Stomach (tissue), 9 donors: ENCODE measurements around the gene TIMM8B. TPM values are rescaled to one million over a fixed set of nuclear protein-coding genes. Genes with fewer than 3 reads are reported as not detected.

ENCODE experiments used
- DNase-seq, 2 donors: peaks; one replicate each; pipeline versions ENCODE4 v3.0.0 to v3.0.0-alpha.2; 2013 to 2019
- H3K27ac ChIP-seq, 5 donors: fragments of 200-600 bp in 4 of 5; sonication (generic) in 4 of 5; one replicate each; pipeline ENCODE4 v1.5.1; 2013 to 2019; ENCODE audit warnings: mild to moderate bottlenecking in 1 of 5, moderate library complexity in 1 of 5
- H3K27me3 ChIP-seq, 3 donors: fragments of 200-600 bp; sonication (generic); one replicate each; pipeline ENCODE4 v1.5.1; 2017 to 2019; ENCODE audit warnings: mixed run types in 1 of 3
- H3K36me3 ChIP-seq, 4 donors: fragments of 200-600 bp; sonication (generic); 1 replicate in 3 of 4; 2 replicates in 1 of 4; pipeline ENCODE4 v1.5.1; 2016 to 2019
- H3K4me1 ChIP-seq, 4 donors: fragments of 200-600 bp; sonication (generic); one replicate each; pipeline ENCODE4 v1.5.1; 2016 to 2019
- H3K4me3 ChIP-seq, 4 donors: fragments of 200-600 bp; sonication (generic) in 3 of 4; one replicate each; pipeline ENCODE4 v1.5.1; 2016 to 2019; ENCODE audit warnings: mild to moderate bottlenecking in 1 of 4
- H3K9me3 ChIP-seq, 4 donors: fragments of 200-600 bp; sonication (generic); one replicate each; pipeline ENCODE4 v1.5.1; 2016 to 2019
- EP300 ChIP-seq: sonication (generic); formaldehyde crosslinking; IDR thresholded peaks from one replicate; pipeline ENCODE4 v1.6.1; 2017; ENCODE audit warnings: antibody characterized with exemption
- POLR2A ChIP-seq, 4 donors: fragments of 450-650 bp; IDR thresholded peaks; one replicate each; pipeline ENCODE4 v1.6.1; 2016; ENCODE audit warnings: antibody characterized with exemption in 4 of 4, control low read depth in 2 of 4, mild to moderate bottlenecking in 1 of 4, moderate library complexity in 1 of 4
- POLR2AphosphoS5 ChIP-seq, 3 donors: sonication (generic); formaldehyde crosslinking; IDR thresholded peaks; one replicate each; pipeline ENCODE4 v1.6.1; 2016; ENCODE audit warnings: antibody characterized with exemption in 3 of 3
- WGBS, 5 donors: extraction: QIAGEN DNeasy Blood & Tissue Kit in 3 of 5; methylation state at CpG; one replicate each; pipeline versions ENCODE4 v1.1.5 to v1.1.7; 2013 to 2018; 5-methylcytosine and 5-hydroxymethylcytosine counted together
- intact Hi-C: fragments of 100-400 bp; cut with DNase I; formaldehyde crosslinking; loops from one replicate; pipeline ENCODE4 v1.15.1; 2023; ENCODE audit warnings: low total_unique reads
- polyA plus RNA-seq, 3 donors: library from polyadenylated mRNA; stranded (reverse); fragments of 200-250 nt; gene quantifications; one replicate each; pipeline ENCODE4 v1.2.3, GENCODE V29; 2013
- total RNA-seq, 5 donors: library from RNA; depleted of rRNA; stranded (reverse); fragments of >200 nt; gene quantifications; one replicate each; pipeline versions ENCODE4 v1.1.0 to v1.2.3, GENCODE V29; 2014 to 2016
- TF ChIP-seq, protein P1 (sequence below), 7 experiments: fragments of 450-650 bp in 4 of 7; fragments of 200-600 bp in 3 of 7; sonication (generic) in 3 of 7; IDR thresholded peaks; one replicate each; pipeline ENCODE4 v1.5.1; 2016 to 2019; ENCODE audit warnings: antibody characterized with exemption in 7 of 7, control low read depth in 2 of 7, mild to moderate bottlenecking in 1 of 7
- donor health status: healthy with polysubstance abuse.
- donor health status: Bipolar disorder and iron deficiency.
- donor health status: healthy.

Gene TIMM8B
- total and polyA plus RNA-seq, 8 donors = 13.9 to 126 (median 66.0) TPM

DNA sequence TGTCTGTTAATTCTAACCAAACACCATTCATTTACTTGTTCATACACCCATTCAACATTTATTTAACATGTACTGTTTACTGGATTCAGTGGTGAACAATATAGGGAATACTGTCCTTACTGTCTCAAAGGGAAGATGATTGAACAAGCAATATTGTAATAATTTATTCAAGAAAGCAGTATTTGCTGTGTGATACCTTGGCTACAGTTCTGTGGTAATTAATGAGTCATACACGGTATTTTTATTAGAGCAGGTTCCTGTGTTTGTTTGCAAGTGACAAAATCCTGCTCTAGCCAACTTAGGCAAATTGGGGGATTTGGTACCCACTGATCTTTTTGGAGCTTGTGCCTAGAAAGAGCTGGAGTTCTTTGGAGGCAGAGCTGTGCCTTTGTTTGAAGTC is 28.5 kb downstream of the TIMM8B start:
- H3K4me1 ChIP-seq = no peaks in the 10 kb centered on the region
- no peak for DNase-seq
- no peak for TF ChIP-seq POLR2A (IDR thresholded peaks at IDR 0.05)
- no peak for TF ChIP-seq POLR2AphosphoS5 (IDR thresholded peaks at IDR 0.05)
- no peak for TF ChIP-seq EP300
- TF ChIP-seq, protein P1, sequence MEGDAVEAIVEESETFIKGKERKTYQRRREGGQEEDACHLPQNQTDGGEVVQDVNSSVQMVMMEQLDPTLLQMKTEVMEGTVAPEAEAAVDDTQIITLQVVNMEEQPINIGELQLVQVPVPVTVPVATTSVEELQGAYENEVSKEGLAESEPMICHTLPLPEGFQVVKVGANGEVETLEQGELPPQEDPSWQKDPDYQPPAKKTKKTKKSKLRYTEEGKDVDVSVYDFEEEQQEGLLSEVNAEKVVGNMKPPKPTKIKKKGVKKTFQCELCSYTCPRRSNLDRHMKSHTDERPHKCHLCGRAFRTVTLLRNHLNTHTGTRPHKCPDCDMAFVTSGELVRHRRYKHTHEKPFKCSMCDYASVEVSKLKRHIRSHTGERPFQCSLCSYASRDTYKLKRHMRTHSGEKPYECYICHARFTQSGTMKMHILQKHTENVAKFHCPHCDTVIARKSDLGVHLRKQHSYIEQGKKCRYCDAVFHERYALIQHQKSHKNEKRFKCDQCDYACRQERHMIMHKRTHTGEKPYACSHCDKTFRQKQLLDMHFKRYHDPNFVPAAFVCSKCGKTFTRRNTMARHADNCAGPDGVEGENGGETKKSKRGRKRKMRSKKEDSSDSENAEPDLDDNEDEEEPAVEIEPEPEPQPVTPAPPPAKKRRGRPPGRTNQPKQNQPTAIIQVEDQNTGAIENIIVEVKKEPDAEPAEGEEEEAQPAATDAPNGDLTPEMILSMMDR (IDR thresholded peaks at IDR 0.05) = no peak
- no peak overlapping the region for H3K4me3 ChIP-seq
- H3K9me3 ChIP-seq = no peaks in the 10 kb centered on the region
- peaks cover 38 to 95% (median 90%) of the 10 kb centered on the region in 4 donors for H3K36me3 ChIP-seq
- H3K27me3 ChIP-seq = no peaks in the 10 kb centered on the region
- H3K27ac ChIP-seq = no peak overlapping the region
- intact Hi-C loops = no loop called here
- 18 to 49% (median 37%) methylated on average over 1 of the region's 1 CpG for WGBS, 5 donors

GRCh38 chr11:112057170-112057569 is 29.4 kb downstream of the TIMM8B start:
- no peaks in the 10 kb centered on the region for H3K27me3 ChIP-seq
- intact Hi-C loops = no loop called here
- H3K36me3 ChIP-seq = peaks cover 35 to 95% (median 90%) of the 10 kb centered on the region in 4 donors
- WGBS, 5 donors = 39 to 64% (median 49%) methylated on average over 4 of the region's 4 CpGs
- TF ChIP-seq POLR2A (IDR thresholded peaks at IDR 0.05) = no peak
- TF ChIP-seq, protein P1 (IDR thresholded peaks at IDR 0.05) = no peak
- no peak for DNase-seq
- H3K9me3 ChIP-seq = no peaks in the 10 kb centered on the region
- no peak overlapping the region for H3K27ac ChIP-seq
- no peaks in the 10 kb centered on the region for H3K4me1 ChIP-seq
- H3K4me3 ChIP-seq = no peak overlapping the region

GRCh38 chr11:112051768-112052167 is 34.8 kb downstream of the TIMM8B start:
- Histone ChIP-seq H3K4me3 (no peak overlapping the region), H3K9me3 (no peaks in the 10 kb centered on the region), H3K4me1 (no peaks in the 10 kb centered on the region), H3K36me3 (peaks cover 19 to 90% (median 86%) of the 10 kb centered on the region in 4 donors), H3K27me3 (no peaks in the 10 kb centered on the region), H3K27ac (no peak overlapping the region)
- DNase-seq = no peak
- 85 to 92% (median 87%) methylated on average over 3 of the region's 3 CpGs for WGBS, 5 donors
- TF ChIP-seq POLR2AphosphoS5 (IDR thresholded peaks at IDR 0.05) = no peak
- TF ChIP-seq, protein P1 (IDR thresholded peaks at IDR 0.05) = no peak
- no peak for TF ChIP-seq POLR2A (IDR thresholded peaks at IDR 0.05)
- no peak for TF ChIP-seq EP300
- intact Hi-C loops = no loop called here

- DNase-seq = no peak
- no peaks in the 10 kb centered on the region for H3K27me3 ChIP-seq
- WGBS, 5 donors = 78 to 90% (median 85%) methylated on average over 3 of the region's 3 CpGs
- peaks cover 19 to 91% (median 88%) of the 10 kb centered on the region in 4 donors for H3K36me3 ChIP-seq
- no peak overlapping the region for H3K27ac ChIP-seq
- TF ChIP-seq EP300 (no peak), POLR2AphosphoS5 (IDR thresholded peaks at IDR 0.05) (no peak), POLR2A (IDR thresholded peaks at IDR 0.05) (no peak)
- TF ChIP-seq, protein P1 (IDR thresholded peaks at IDR 0.05) = no peak
- no peaks in the 10 kb centered on the region for H3K9me3 ChIP-seq
- H3K4me1 ChIP-seq = no peaks in the 10 kb centered on the region
- intact Hi-C loops = no loop called here
- no peak overlapping the region for H3K4me3 ChIP-seq
Observed at GRCh38 chr11:112050721-112051120, 35.8 kb downstream of the TIMM8B start.
